Measurements from ENCODE around the gene NGF. TPM values are rescaled to one million over a fixed set of nuclear protein-coding genes. Genes with fewer than 3 reads are reported as not detected.

Gene NGF
- total RNA-seq, 2 experiments from 2014 or later = not detected

- H3K27me3 Mint-ChIP-seq = peaks cover 10% of the 10 kb centered on the region
- H3K27ac Mint-ChIP-seq = no peak overlapping the region
- ATAC-seq (ENCODE audit: low read depth) = no peak
- H3K9me3 Mint-ChIP-seq = peaks cover 2% of the 10 kb centered on the region
- no peaks in the 10 kb centered on the region for H3K36me3 Mint-ChIP-seq
- H3K4me1 Mint-ChIP-seq = no peaks in the 10 kb centered on the region
- no peak overlapping the region for H3K4me3 Mint-ChIP-seq
- DNase-seq = no peak
- POLR2A ChIA-PET = no interaction called here
Measured at GRCh38 chr1:115242543-115242942, 95.5 kb downstream of the NGF start.

- Mint-ChIP-seq H3K4me3 (no peak overlapping the region), H3K9me3 (peaks cover 2% of the 10 kb centered on the region), H3K36me3 (no peaks in the 10 kb centered on the region), H3K4me1 (no peaks in the 10 kb centered on the region), H3K27me3 (peaks cover 7% of the 10 kb centered on the region), H3K27ac (no peak overlapping the region)
- POLR2A ChIA-PET = no interaction called here
- DNase-seq = no peak
- no peak for ATAC-seq (ENCODE audit: low read depth)
Measured at GRCh38 chr1:115241309-115241708, 96.7 kb downstream of the NGF start.

DNA sequence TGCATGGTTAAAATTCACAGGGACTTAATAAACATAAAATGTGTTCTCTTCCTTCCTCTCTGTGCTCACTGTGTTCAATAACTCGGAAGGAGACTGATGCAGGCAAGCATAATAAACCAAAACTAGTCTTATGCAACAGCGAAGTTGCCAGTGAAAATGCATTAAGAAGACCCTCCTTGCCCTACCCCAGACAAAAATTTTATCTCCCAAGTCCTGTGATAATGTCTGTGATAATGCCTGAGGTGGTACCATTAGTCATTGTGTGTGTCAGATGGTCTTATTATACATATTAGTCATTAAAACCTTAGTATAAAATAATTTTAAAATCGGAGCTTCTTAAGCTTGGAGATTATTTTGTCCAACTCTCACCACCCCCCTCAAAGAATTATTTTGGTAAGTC is 97.8 kb downstream of the NGF start:
- Mint-ChIP-seq H3K9me3 (peaks cover 2% of the 10 kb centered on the region), H3K27me3 (peaks cover 7% of the 10 kb centered on the region), H3K4me3 (no peak overlapping the region), H3K4me1 (no peaks in the 10 kb centered on the region), H3K27ac (no peak overlapping the region), H3K36me3 (no peaks in the 10 kb centered on the region)
- ATAC-seq (ENCODE audit: low read depth) = no peak
- POLR2A ChIA-PET = no interaction called here
- no peak for DNase-seq

DNA sequence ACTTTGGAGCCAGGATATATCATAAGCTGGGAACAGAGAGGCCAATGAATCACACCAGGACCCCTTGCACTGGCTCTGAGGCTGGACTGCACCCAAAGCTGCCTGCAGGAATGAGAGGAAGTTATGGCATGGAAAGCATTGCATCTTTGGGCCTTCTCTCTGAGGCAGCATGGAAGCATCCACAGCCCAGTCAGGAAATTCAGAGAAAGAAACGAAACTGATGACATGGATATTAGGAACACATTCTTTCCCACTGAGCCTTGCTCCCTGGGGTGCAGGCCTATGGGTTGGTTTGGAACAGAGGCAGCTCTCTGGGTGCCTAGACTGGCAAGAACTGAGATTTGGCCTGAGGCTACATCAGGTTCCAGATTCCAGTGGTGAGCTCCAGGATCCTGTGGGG is 98.6 kb downstream of the NGF start:
- H3K27me3 Mint-ChIP-seq = peaks cover 7% of the 10 kb centered on the region
- DNase-seq (no peak), ATAC-seq (ENCODE audit: low read depth) (no peak)
- no peaks in the 10 kb centered on the region for H3K4me1 Mint-ChIP-seq
- H3K4me3 Mint-ChIP-seq = no peak overlapping the region
- no peaks in the 10 kb centered on the region for H3K36me3 Mint-ChIP-seq
- H3K9me3 Mint-ChIP-seq = peaks cover 2% of the 10 kb centered on the region
- H3K27ac Mint-ChIP-seq = no peak overlapping the region
- POLR2A ChIA-PET = no interaction called here

DNA sequence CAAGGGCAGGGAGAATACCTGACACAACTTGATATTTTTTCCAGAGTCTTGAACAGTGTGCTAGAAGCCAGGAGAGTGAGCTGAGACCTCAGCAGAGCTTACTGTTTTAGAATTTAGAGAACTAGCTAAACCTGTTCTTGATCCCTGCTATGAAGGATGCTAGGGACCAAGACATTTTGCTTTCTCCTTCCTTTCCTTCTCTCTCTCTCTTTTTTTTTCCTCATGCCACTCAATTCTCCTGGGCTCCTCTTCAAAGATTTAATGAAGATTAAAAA is 99.0 kb downstream of the NGF start:
- Mint-ChIP-seq H3K36me3 (no peaks in the 10 kb centered on the region), H3K4me3 (no peak overlapping the region), H3K9me3 (peaks cover 2% of the 10 kb centered on the region), H3K4me1 (no peaks in the 10 kb centered on the region), H3K27ac (no peak overlapping the region), H3K27me3 (peaks cover 6% of the 10 kb centered on the region)
- DNase-seq = no peak
- POLR2A ChIA-PET = no interaction called here
- ATAC-seq (ENCODE audit: low read depth) = no peak

- ATAC-seq (ENCODE audit: low read depth) (no peak), DNase-seq (no peak)
- no peak overlapping the region for H3K4me3 Mint-ChIP-seq
- peaks cover 2% of the 10 kb centered on the region for H3K9me3 Mint-ChIP-seq
- H3K27ac Mint-ChIP-seq = no peak overlapping the region
- POLR2A ChIA-PET = no interaction called here
- H3K4me1 Mint-ChIP-seq = no peaks in the 10 kb centered on the region
- peaks cover 5% of the 10 kb centered on the region for H3K27me3 Mint-ChIP-seq
- no peaks in the 10 kb centered on the region for H3K36me3 Mint-ChIP-seq
Measured at GRCh38 chr1:115238336-115239147, 99.5 kb downstream of the NGF start.

GRCh38 chr1:115237507-115237906 is 100.5 kb downstream of the NGF start:
- no peak for DNase-seq
- no peak overlapping the region for H3K27ac Mint-ChIP-seq
- H3K4me1 Mint-ChIP-seq = no peaks in the 10 kb centered on the region
- no peak overlapping the region for H3K4me3 Mint-ChIP-seq
- peaks cover 2% of the 10 kb centered on the region for H3K9me3 Mint-ChIP-seq
- ATAC-seq (ENCODE audit: low read depth) = no peak
- peaks cover 3% of the 10 kb centered on the region for H3K27me3 Mint-ChIP-seq
- POLR2A ChIA-PET = no interaction called here
- H3K36me3 Mint-ChIP-seq = no peaks in the 10 kb centered on the region

- peaks cover 2% of the 10 kb centered on the region for H3K9me3 Mint-ChIP-seq
- ATAC-seq (ENCODE audit: low read depth) (no peak), DNase-seq (no peak)
- H3K36me3 Mint-ChIP-seq = no peaks in the 10 kb centered on the region
- H3K4me1 Mint-ChIP-seq = no peaks in the 10 kb centered on the region
- no peak overlapping the region for H3K27ac Mint-ChIP-seq
- H3K27me3 Mint-ChIP-seq = peaks cover 3% of the 10 kb centered on the region
- POLR2A ChIA-PET = no interaction called here
- no peak overlapping the region for H3K4me3 Mint-ChIP-seq
Measured at GRCh38 chr1:115237023-115237422, 101.0 kb downstream of the NGF start.

Other genes starting within 250 kb of the NGF start
- gene TSPAN2, start 248.7 kb downstream of the NGF start, total RNA-seq = 1 to 10 TPM in 1 of 2 experiments, under 1 TPM in 1; 0.42 to 1.2 TPM

Data from activated naive CD8-positive, alpha-beta T cell treated with anti-CD3 and anti-CD28 coated beads, Interleukin-2, amount 10 ng/mL, durations not matched to agents 7 days and 5 days (primary cell).